SU-DHL-6 (cell line): ENCODE measurements around the gene CCL15.

ENCODE experiments used
- H2AFZ ChIP-seq: fragments of 200-600 bp; sonication (generic); 2 replicates; pipeline ENCODE4 v1.6.1; 2014; ENCODE audit warnings: low read depth, mild to moderate bottlenecking, moderate library complexity, mixed read lengths, antibody characterized with exemption, low read length; ENCODE audit not compliant: severe bottlenecking
- H3F3A ChIP-seq: fragments of 200-600 bp; shearing (Covaris generic); 2 replicates; pipeline ENCODE4 v1.6.0; 2016; ENCODE audit warnings: antibody characterized with exemption, mild to moderate bottlenecking; ENCODE audit not compliant: insufficient read depth
- H3K27ac ChIP-seq: fragments of 200-600 bp; sonication (generic); 2 replicates; pipeline ENCODE4 v1.5.1; 2016; ENCODE audit warnings: low read depth, mild to moderate bottlenecking, low read length, moderate library complexity, mixed read lengths
- H3K27me3 ChIP-seq: fragments of 200-600 bp; sonication (generic), shearing (Covaris generic); 2 replicates; pipeline ENCODE4 v1.6.0; 2014; ENCODE audit warnings: mild to moderate bottlenecking, low read length
- H3K36me3 ChIP-seq: fragments of 200-600 bp; sonication (generic); 2 replicates; pipeline ENCODE4 v1.6.1; 2014; ENCODE audit warnings: mild to moderate bottlenecking, low read length, mixed read lengths
- H3K4me2 ChIP-seq: fragments of 300-600, 200-600 bp; shearing (Covaris generic), sonication (generic); 2 replicates; pipeline ENCODE4 v1.6.0; 2014; ENCODE audit warnings: low read length, low read depth, mild to moderate bottlenecking; ENCODE audit not compliant: poor library complexity, severe bottlenecking
- H3K4me3 ChIP-seq: fragments of 200-600 bp; sonication (generic); 2 replicates; pipeline ENCODE4 v1.5.1; 2014; ENCODE audit warnings: antibody characterized with exemption, low read length, mild to moderate bottlenecking, mixed read lengths; ENCODE audit not compliant: insufficient read depth, poor library complexity, severe bottlenecking
- H3K79me2 ChIP-seq: fragments of 200-600 bp; sonication (generic); 2 replicates; pipeline ENCODE4 v1.6.1; 2014; ENCODE audit warnings: mild to moderate bottlenecking, low read length, moderate library complexity; ENCODE audit not compliant: insufficient read depth
- H3K9ac ChIP-seq: fragments of 200-600 bp; sonication (generic); 2 replicates; pipeline ENCODE4 v1.7.0; 2014; ENCODE audit warnings: mild to moderate bottlenecking, low read length
- H3K9me2 ChIP-seq: fragments of 200-600 bp; sonication (generic); replicated peaks from 2 replicates; pipeline ENCODE4 v1.6.1; 2014; ENCODE audit warnings: low read length; ENCODE audit not compliant: insufficient read depth
- H3K9me3 ChIP-seq: fragments of 200-600 bp; sonication (generic); 2 replicates; pipeline ENCODE4 v1.6.1; 2014; ENCODE audit warnings: low read length, mixed read lengths; ENCODE audit not compliant: insufficient read depth
- H4K20me1 ChIP-seq: fragments of 200-600 bp; sonication (generic); 2 replicates; pipeline ENCODE4 v1.6.1; 2014; ENCODE audit warnings: low read depth, mild to moderate bottlenecking, antibody characterized with exemption, low read length, moderate library complexity, mixed read lengths
- CTCF ChIP-seq: fragments of 200-600 bp; sonication (generic); IDR thresholded peaks from one replicate; pipeline ENCODE4 v1.5.1; 2017; ENCODE audit warnings: antibody characterized with exemption, mild to moderate bottlenecking, low read length, moderate library complexity; ENCODE audit not compliant: insufficient read depth, poor library complexity, severe bottlenecking
- EZH2phosphoT487 ChIP-seq: fragments of 200-600 bp; sonication (generic), shearing (Covaris generic); conservative IDR thresholded peaks from 2 replicates; pipeline ENCODE4 v1.6.1; 2018; ENCODE audit warnings: mild to moderate bottlenecking, antibody characterized with exemption, low read length, moderate library complexity, mixed read lengths

The CCL15 gene

GRCh38 chr17:36024106-36024869 lies 22.9 kb upstream of the CCL15 start:
- TF ChIP-seq EZH2phosphoT487 (no peak), CTCF (no peak)
- H3K9me3 ChIP-seq, result no peaks in the 10 kb centered on the region
- H3K9ac ChIP-seq, result no peak overlapping the region
- H3K4me3 ChIP-seq, result no peak overlapping the region
- H4K20me1 ChIP-seq, result no peaks in the 10 kb centered on the region
- no peaks in the 10 kb centered on the region for H3F3A ChIP-seq
- H3K27ac ChIP-seq, result no peak overlapping the region
- no peaks in the 10 kb centered on the region for H3K79me2 ChIP-seq
- H3K36me3 ChIP-seq, result no peaks in the 10 kb centered on the region
- no peaks in the 10 kb centered on the region for H3K27me3 ChIP-seq
- no peak overlapping the region for H2AFZ ChIP-seq
- H3K9me2 ChIP-seq, result no peaks in the 10 kb centered on the region
- no peak overlapping the region for H3K4me2 ChIP-seq

GRCh38 chr17:36019423-36019822 lies 18.1 kb upstream of the CCL15 start:
- Histone ChIP-seq H3K9me2 (no peaks in the 10 kb centered on the region), H3F3A (no peaks in the 10 kb centered on the region), H3K79me2 (no peaks in the 10 kb centered on the region), H3K9me3 (no peaks in the 10 kb centered on the region), H2AFZ (no peak overlapping the region), H3K27me3 (no peaks in the 10 kb centered on the region), H4K20me1 (no peaks in the 10 kb centered on the region), H3K27ac (no peak overlapping the region), H3K4me3 (no peak overlapping the region), H3K9ac (no peak overlapping the region), H3K4me2 (no peak overlapping the region), H3K36me3 (no peaks in the 10 kb centered on the region)
- TF ChIP-seq CTCF, result no peak
- TF ChIP-seq EZH2phosphoT487, result no peak

GRCh38 chr17:36017799-36018198 lies 16.4 kb upstream of the CCL15 start, which contains the start of gene CCL23:
Gene CCL23 (minus strand): TSS chr17:36017972. CDS start chr17:36017897, 75 bp downstream.
- Histone ChIP-seq H3K79me2 (no peaks in the 10 kb centered on the region), H3K9me2 (no peaks in the 10 kb centered on the region), H4K20me1 (no peaks in the 10 kb centered on the region), H3K9me3 (no peaks in the 10 kb centered on the region), H3K36me3 (no peaks in the 10 kb centered on the region), H2AFZ (no peak within 1 kb of the TSS), H3K27ac (no peak within 1 kb of the TSS), H3K4me3 (no peak within 1 kb of the TSS), H3K27me3 (no peaks in the 10 kb centered on the region), H3K9ac (no peak within 1 kb of the TSS), H3F3A (no peaks in the 10 kb centered on the region), H3K4me2 (no peak within 1 kb of the TSS)
- TF ChIP-seq CTCF (no peak), EZH2phosphoT487 (no peak)
